ENCODE results near the gene PRPF19. TPM values are rescaled to one million over a fixed set of nuclear protein-coding genes. Genes with fewer than 3 reads are reported as not detected.

Gene PRPF19
- total and polyA plus RNA-seq, 2 of the 13 experiments (the other 11 are each of a cell fraction or from before 2014, with no cell fraction given), result 27.4 to 91.1 TPM

- 46% methylated on average over 6 of the region's 15 CpGs for WGBS (ENCODE audit: low lambda C conversion rate)
- CTCF ChIA-PET (ENCODE audit: low intra/inter-chr PET ratio, low total read pairs), result no interaction called here
- H3K36me3 ChIP-seq (replicated peaks in 1 of 2; ENCODE audit: control insufficient read depth in 1 of 2, insufficient read depth in 2 of 2, low read length in 2 of 2), result no peaks in the 10 kb centered on the region
- in situ Hi-C loops (cut with HindIII; ENCODE audit: extremely low pct_ligation_motif_present, low pct_unique_long_range_greater_than_20kb), result no loop called here
- H2AFZ ChIP-seq (ENCODE audit: low read length), result no peak overlapping the region
- no peak overlapping the region for H3K4me2 ChIP-seq (ENCODE audit: low read depth, low read length)
- no TSS peak for BruUV-seq (replicated peaks)
- no peaks in the 10 kb centered on the region for H4K20me1 ChIP-seq (ENCODE audit: insufficient read depth, low read length)
- no peak overlapping the region for H3K27ac ChIP-seq (ENCODE audit: extremely low read length, insufficient read depth, low read length)
- no peak for DNase-seq (ENCODE audit: low spot score)
- POLR2A ChIA-PET, result no interaction called here
- no peaks in the 10 kb centered on the region for H3K9me3 ChIP-seq (ENCODE audit: low read length)
- no peaks in the 10 kb centered on the region for H3K4me1 ChIP-seq (ENCODE audit: insufficient read depth, low read length)
- no peak for ATAC-seq
- H3K4me3 ChIP-seq (replicated peaks in 1 of 3; ENCODE audit: insufficient read depth in 1 of 3, low read depth in 2 of 3, low read length in 3 of 3), result no peak overlapping the region
- intact Hi-C loops (cut with micrococcal nuclease; ENCODE audit: unreplicated experiment), result no loop called here
- peaks cover 0 to 7% of the 10 kb centered on the region in 2 experiments; a peak in 2 of 5 replicates for H3K27me3 ChIP-seq (ENCODE audit: control insufficient read depth in 1 of 2, insufficient read depth in 2 of 2, low read length in 2 of 2)
- H3K79me2 ChIP-seq (ENCODE audit: insufficient read depth, low read length), result no peaks in the 10 kb centered on the region
- no peak overlapping the region for H3K9ac ChIP-seq (ENCODE audit: insufficient read depth, low read depth, low read length)
- no peak for TF ChIP-seq GTF2F1 (IDR thresholded peaks at IDR 0.05; ENCODE audit: low read length)
- no peak for TF ChIP-seq ZNF17 (CRISPR knock-in tag; IDR thresholded peaks at IDR 0.05)
- no peak for TF ChIP-seq U2AF1 (optimal IDR thresholded peaks at IDR 0.05; ENCODE audit: low read depth, low read length)
- TF ChIP-seq ZNF547 (CRISPR knock-in tag; IDR thresholded peaks at IDR 0.05), result no peak
- TF ChIP-seq ZNF790 (CRISPR knock-in tag; IDR thresholded peaks at IDR 0.05; ENCODE audit: borderline replicate concordance), result no peak
- no peak for FAIRE-seq
Measured at GRCh38 chr11:60946601-60947264, 40.3 kb upstream of the PRPF19 start.

- CTCF ChIA-PET (ENCODE audit: low intra/inter-chr PET ratio, low total read pairs), result no interaction called here
- DNase-seq (ENCODE audit: low spot score) (no peak), FAIRE-seq (no peak), ATAC-seq (no peak)
- Histone ChIP-seq H3K27me3 (ENCODE audit: control insufficient read depth in 1 of 2, insufficient read depth in 2 of 2, low read length in 2 of 2) (peaks cover 0 to 7% of the 10 kb centered on the region in 2 experiments; a peak in 2 of 5 replicates), H3K4me1 (ENCODE audit: insufficient read depth, low read length) (no peaks in the 10 kb centered on the region), H3K4me3 (replicated peaks in 1 of 3; ENCODE audit: insufficient read depth in 1 of 3, low read depth in 2 of 3, low read length in 3 of 3) (no peak overlapping the region), H2AFZ (ENCODE audit: low read length) (no peak overlapping the region), H3K27ac (ENCODE audit: extremely low read length, insufficient read depth, low read length) (no peak overlapping the region), H4K20me1 (ENCODE audit: insufficient read depth, low read length) (no peaks in the 10 kb centered on the region), H3K9me3 (ENCODE audit: low read length) (no peaks in the 10 kb centered on the region), H3K36me3 (replicated peaks in 1 of 2; ENCODE audit: control insufficient read depth in 1 of 2, insufficient read depth in 2 of 2, low read length in 2 of 2) (no peaks in the 10 kb centered on the region), H3K4me2 (ENCODE audit: low read depth, low read length) (no peak overlapping the region), H3K79me2 (ENCODE audit: insufficient read depth, low read length) (no peaks in the 10 kb centered on the region), H3K9ac (ENCODE audit: insufficient read depth, low read depth, low read length) (no peak overlapping the region)
- in situ Hi-C loops (cut with HindIII; ENCODE audit: extremely low pct_ligation_motif_present, low pct_unique_long_range_greater_than_20kb) (no loop called here), intact Hi-C loops (cut with micrococcal nuclease; ENCODE audit: unreplicated experiment) (no loop called here)
- 57% methylated on average over 5 of the region's 5 CpGs for whole genome bisulfite sequencing (ENCODE audit: low lambda C conversion rate)
- BruUV-seq (replicated peaks), result no TSS peak
- POLR2A ChIA-PET, result no interaction called here
- TF ChIP-seq ZNF550 (CRISPR knock-in tag; IDR thresholded peaks at IDR 0.05; ENCODE audit: borderline replicate concordance) (no peak), MIER2 (CRISPR knock-in tag; IDR thresholded peaks at IDR 0.05) (no peak), ZNF670 (CRISPR knock-in tag; IDR thresholded peaks at IDR 0.05; ENCODE audit: borderline replicate concordance) (no peak), AHR (CRISPR knock-in tag; IDR thresholded peaks at IDR 0.05) (no peak), ZNF253 (CRISPR knock-in tag; IDR thresholded peaks at IDR 0.05; ENCODE audit: borderline replicate concordance) (no peak), ZBTB38 (CRISPR knock-in tag; IDR thresholded peaks at IDR 0.05) (no peak), KDM3A (CRISPR knock-in tag; IDR thresholded peaks at IDR 0.05; ENCODE audit: low read depth) (no peak), ZNF775 (CRISPR knock-in tag; IDR thresholded peaks at IDR 0.05; ENCODE audit: borderline replicate concordance) (no peak), U2AF1 (optimal IDR thresholded peaks at IDR 0.05; ENCODE audit: low read depth, low read length) (no peak), FOXO4 (CRISPR knock-in tag; conservative IDR thresholded peaks at IDR 0.05) (no peak), ARNT (IDR thresholded peaks at IDR 0.05) (no peak), ZFY (CRISPR knock-in tag; IDR thresholded peaks at IDR 0.05) (no peak), ZNF691 (CRISPR knock-in tag; IDR thresholded peaks at IDR 0.05; ENCODE audit: borderline replicate concordance, low read depth) (no peak), ZNF703 (CRISPR knock-in tag; IDR thresholded peaks at IDR 0.05; ENCODE audit: borderline replicate concordance) (no peak)
Measured at GRCh38 chr11:60945295-60945667, 38.9 kb upstream of the PRPF19 start.

Measured in HepG2 (cell line).